Body of pancreas (tissue), 4 donors: Measurements from ENCODE around the gene ABHD6. TPM values are rescaled to one million over a fixed set of nuclear protein-coding genes. Genes with fewer than 3 reads are reported as not detected.

ENCODE experiments used
- ATAC-seq: fragments of 150-250 bp; one replicate; pipeline ENCODE4 v1.9.1; 2016
- DNase-seq, 4 donors: peaks; one replicate each; pipeline ENCODE4 v3.0.0-alpha.2; 2019
- H3K27ac ChIP-seq, 4 donors: fragments of 200-600 bp; sonication (generic); 1 replicate in 3 of 4; 2 replicates in 1 of 4; pipeline versions ENCODE4 v1.5.1 to v1.6.1; 2016 to 2019; ENCODE audit warnings: mild to moderate bottlenecking in 1 of 4, mixed read lengths in 1 of 4, moderate library complexity in 1 of 4
- H3K27me3 ChIP-seq, 2 donors: fragments of 200-600 bp; sonication (generic); one replicate each; pipeline ENCODE4 v1.6.0; 2016; ENCODE audit warnings: mild to moderate bottlenecking in 1 of 2
- H3K36me3 ChIP-seq, 2 donors: fragments of 200-600 bp; sonication (generic); replicated peaks in 1 of 2; 2 replicates each; pipeline ENCODE4 v1.5.1; 2016; ENCODE audit warnings: low read depth in 2 of 2; ENCODE audit not compliant: insufficient read depth in 1 of 2
- H3K4me1 ChIP-seq: fragments of 200-600 bp; sonication (generic); one replicate; pipeline ENCODE4 v1.6.0; 2016
- H3K4me3 ChIP-seq, 2 donors: fragments of 200-600 bp; sonication (generic); 1 replicate in 1 of 2; 2 replicates in 1 of 2; pipeline ENCODE4 v1.5.1; 2016 to 2019
- H3K9me3 ChIP-seq, 3 donors: fragments of 200-600 bp; sonication (generic); 1 replicate in 2 of 3; 2 replicates in 1 of 3; pipeline ENCODE4 v1.5.1; 2016
- POLR2A ChIP-seq, 3 donors: fragments of 450-650 bp; IDR thresholded peaks; one replicate each; pipeline ENCODE4 v1.6.1; 2016; ENCODE audit warnings: antibody characterized with exemption in 3 of 3, mild to moderate bottlenecking in 2 of 3
- WGBS, 2 donors: methylation state at CpG; one replicate each; pipeline ENCODE4 v1.1.5; 2017; 5-methylcytosine and 5-hydroxymethylcytosine counted together
- intact Hi-C: fragments of 100-400 bp; cut with DNase I; formaldehyde crosslinking; loops from one replicate; pipeline ENCODE4 v1.15.1; 2023
- total RNA-seq, 2 donors: library from RNA; depleted of rRNA; stranded (reverse); fragments of >200 nt; gene quantifications; one replicate each; pipeline ENCODE4 v1.1.0, GENCODE V29; 2016
- TF ChIP-seq, protein P1 (sequence below), 7 experiments: fragments of 450-650 bp in 4 of 7; fragments of 200-600 bp in 3 of 7; sonication (generic) in 3 of 7; IDR thresholded peaks; one replicate each; pipeline ENCODE4 v1.5.1; 2016 to 2019; ENCODE audit warnings: antibody characterized with exemption in 7 of 7

The ABHD6 gene
- total RNA-seq, 2 donors from 2014 or later = 5.3 to 6.2 TPM

- Histone ChIP-seq H3K4me1 (no peaks in the 10 kb centered on the region), H3K36me3 (no peaks in the 10 kb centered on the region), H3K27me3 (no peaks in the 10 kb centered on the region), H3K4me3 (no peak overlapping the region), H3K9me3 (no peaks in the 10 kb centered on the region), H3K27ac (no peak overlapping the region)
- no peak for DNase-seq
- intact Hi-C loops = loop anchor here (5.0 kb wide), 1 partner anchor 103 kb away; no protein-coding TSS in a partner anchor
- 91 to 92% methylated on average over 12 of the region's 12 CpGs for WGBS, 2 donors
- no peak for ATAC-seq
- TF ChIP-seq, protein P1, sequence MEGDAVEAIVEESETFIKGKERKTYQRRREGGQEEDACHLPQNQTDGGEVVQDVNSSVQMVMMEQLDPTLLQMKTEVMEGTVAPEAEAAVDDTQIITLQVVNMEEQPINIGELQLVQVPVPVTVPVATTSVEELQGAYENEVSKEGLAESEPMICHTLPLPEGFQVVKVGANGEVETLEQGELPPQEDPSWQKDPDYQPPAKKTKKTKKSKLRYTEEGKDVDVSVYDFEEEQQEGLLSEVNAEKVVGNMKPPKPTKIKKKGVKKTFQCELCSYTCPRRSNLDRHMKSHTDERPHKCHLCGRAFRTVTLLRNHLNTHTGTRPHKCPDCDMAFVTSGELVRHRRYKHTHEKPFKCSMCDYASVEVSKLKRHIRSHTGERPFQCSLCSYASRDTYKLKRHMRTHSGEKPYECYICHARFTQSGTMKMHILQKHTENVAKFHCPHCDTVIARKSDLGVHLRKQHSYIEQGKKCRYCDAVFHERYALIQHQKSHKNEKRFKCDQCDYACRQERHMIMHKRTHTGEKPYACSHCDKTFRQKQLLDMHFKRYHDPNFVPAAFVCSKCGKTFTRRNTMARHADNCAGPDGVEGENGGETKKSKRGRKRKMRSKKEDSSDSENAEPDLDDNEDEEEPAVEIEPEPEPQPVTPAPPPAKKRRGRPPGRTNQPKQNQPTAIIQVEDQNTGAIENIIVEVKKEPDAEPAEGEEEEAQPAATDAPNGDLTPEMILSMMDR (IDR thresholded peaks at IDR 0.05) = no peak
- TF ChIP-seq POLR2A (IDR thresholded peaks at IDR 0.05) = no peak
Observed at GRCh38 chr3:58193682-58194407, 43.7 kb upstream of the ABHD6 start.

DNA sequence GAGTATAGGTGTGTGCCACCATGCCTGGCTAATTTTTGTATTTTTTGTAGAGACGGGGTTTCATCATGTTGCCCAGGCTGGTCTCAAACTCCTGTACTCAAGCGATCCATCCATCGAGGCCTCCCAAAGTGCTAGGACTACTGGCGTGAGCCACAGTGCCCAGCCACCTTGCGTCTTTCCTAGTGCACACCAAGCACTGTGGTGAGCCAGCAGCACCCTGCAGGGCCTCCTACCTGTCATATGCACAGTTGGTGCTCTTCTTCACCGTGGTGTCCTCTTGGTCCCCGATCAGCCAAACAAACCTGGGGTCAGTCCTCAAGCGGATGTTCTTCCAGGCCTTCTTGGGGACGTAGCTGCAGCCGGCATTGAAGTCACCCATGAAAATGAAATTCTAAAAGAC lies 40.0 kb upstream of the ABHD6 start:
- WGBS, 2 donors = 90 to 91% methylated on average over 6 to 10 of the region's 10 CpGs
- H3K27ac ChIP-seq = no peak overlapping the region
- no peaks in the 10 kb centered on the region for H3K4me1 ChIP-seq
- H3K36me3 ChIP-seq = no peaks in the 10 kb centered on the region
- ATAC-seq (no peak), DNase-seq (no peak)
- intact Hi-C loops = no loop called here
- no peak overlapping the region for H3K4me3 ChIP-seq
- TF ChIP-seq, protein P1 (IDR thresholded peaks at IDR 0.05) = no peak
- no peak for TF ChIP-seq POLR2A (IDR thresholded peaks at IDR 0.05)
- H3K27me3 ChIP-seq = no peaks in the 10 kb centered on the region
- no peaks in the 10 kb centered on the region for H3K9me3 ChIP-seq

GRCh38 chr3:58198362-58198761 lies 39.2 kb upstream of the ABHD6 start:
- Histone ChIP-seq H3K36me3 (no peaks in the 10 kb centered on the region), H3K4me1 (no peaks in the 10 kb centered on the region), H3K27ac (no peak overlapping the region), H3K27me3 (no peaks in the 10 kb centered on the region), H3K9me3 (no peaks in the 10 kb centered on the region), H3K4me3 (no peak overlapping the region)
- no peak for TF ChIP-seq POLR2A (IDR thresholded peaks at IDR 0.05)
- TF ChIP-seq, protein P1 (IDR thresholded peaks at IDR 0.05) = no peak
- 85 to 88% methylated on average over 8 of the region's 8 CpGs for WGBS, 2 donors
- ATAC-seq = no peak
- intact Hi-C loops = no loop called here
- no peak for DNase-seq

DNA sequence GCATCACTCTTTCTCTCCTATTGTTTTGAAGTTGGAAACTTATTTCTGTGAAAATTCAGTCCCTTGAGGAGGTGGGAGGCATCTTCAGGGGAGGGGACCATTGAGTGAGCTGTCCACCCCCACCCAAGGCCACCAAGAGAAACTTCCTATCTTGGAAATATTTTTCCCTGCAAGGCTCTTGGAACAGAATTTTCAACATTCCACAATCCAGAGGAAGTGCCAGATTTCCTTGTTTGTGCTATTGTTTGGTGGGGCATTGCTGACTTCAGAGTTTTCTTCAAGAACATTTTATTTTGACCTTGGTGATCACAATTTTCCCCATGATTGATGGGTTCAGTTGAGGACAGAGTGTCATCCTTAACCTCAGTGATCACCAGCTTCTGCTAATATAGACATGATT lies 38.8 kb upstream of the ABHD6 start:
- TF ChIP-seq, protein P1 (IDR thresholded peaks at IDR 0.05) = no peak
- TF ChIP-seq POLR2A (IDR thresholded peaks at IDR 0.05) = no peak
- Histone ChIP-seq H3K27me3 (no peaks in the 10 kb centered on the region), H3K4me1 (no peaks in the 10 kb centered on the region), H3K27ac (no peak overlapping the region), H3K36me3 (no peaks in the 10 kb centered on the region), H3K4me3 (no peak overlapping the region), H3K9me3 (no peaks in the 10 kb centered on the region)
- ATAC-seq (peak; percentile 9), DNase-seq (no peak)
- intact Hi-C loops = no loop called here

- no peak for TF ChIP-seq POLR2A (IDR thresholded peaks at IDR 0.05)
- TF ChIP-seq, protein P1 (IDR thresholded peaks at IDR 0.05) = no peak
- H3K27me3 ChIP-seq = no peaks in the 10 kb centered on the region
- no peak overlapping the region for H3K4me3 ChIP-seq
- H3K27ac ChIP-seq = no peak overlapping the region
- no peaks in the 10 kb centered on the region for H3K9me3 ChIP-seq
- no peaks in the 10 kb centered on the region for H3K36me3 ChIP-seq
- H3K4me1 ChIP-seq = no peaks in the 10 kb centered on the region
- intact Hi-C loops = no loop called here
- ATAC-seq (no peak), DNase-seq (no peak)
Observed at GRCh38 chr3:58200121-58200709, 37.4 kb upstream of the ABHD6 start.
